Mesenchymal stem cell (in vitro differentiated cells and primary cell): ENCODE measurements around the gene TERT.
"Not testable (repeated sequence)": the region's sequence is repeated elsewhere in the genome, so short reads cannot be mapped to it uniquely, and the experiment has no call there.

Source experiments
- DNase-seq: peaks from one replicate; pipeline ENCODE4 v3.0.0-alpha.2; 2013
- H2AFZ ChIP-seq: one replicate; pipeline ENCODE4 v1.6.1; 2013; ENCODE audit warnings: low read depth, mild to moderate bottlenecking, control low read depth, inconsistent platforms, low read length, moderate library complexity
- H2AK5ac ChIP-seq: 2 replicates; pipeline ENCODE4 v1.6.1; 2013; ENCODE audit warnings: low read length, moderate library complexity, mild to moderate bottlenecking, inconsistent platforms; ENCODE audit not compliant: severe bottlenecking
- H2BK120ac ChIP-seq: one replicate; pipeline ENCODE4 v1.6.1; 2013; ENCODE audit warnings: low read depth, mild to moderate bottlenecking, inconsistent platforms, low read length, moderate library complexity
- H2BK12ac ChIP-seq, 2 experiments: one replicate each; pipeline ENCODE4 v1.6.1; 2013; ENCODE audit warnings: inconsistent platforms in 2 of 2, low read length in 2 of 2, mild to moderate bottlenecking in 2 of 2, moderate library complexity in 2 of 2, control low read depth in 1 of 2
- H2BK15ac ChIP-seq: one replicate; pipeline ENCODE4 v1.6.1; 2013; ENCODE audit warnings: mild to moderate bottlenecking, low read depth, inconsistent platforms; ENCODE audit not compliant: poor library complexity, severe bottlenecking
- H2BK5ac ChIP-seq: 2 replicates; pipeline ENCODE4 v1.6.1; 2013; ENCODE audit warnings: low read depth, mild to moderate bottlenecking, low read length, control low read depth, inconsistent platforms; ENCODE audit not compliant: poor library complexity, severe bottlenecking
- H3K14ac ChIP-seq, 2 experiments: one replicate each; pipeline ENCODE4 v1.6.1; 2013; ENCODE audit warnings: inconsistent platforms in 2 of 2, low read length in 2 of 2, control low read depth in 1 of 2, mild to moderate bottlenecking in 1 of 2, moderate library complexity in 1 of 2
- H3K18ac ChIP-seq, 2 experiments: one replicate each; pipeline ENCODE4 v1.6.1; 2013; ENCODE audit warnings: inconsistent platforms in 2 of 2, low read length in 2 of 2, control low read depth in 1 of 2, low read depth in 1 of 2, mild to moderate bottlenecking in 1 of 2
- H3K23ac ChIP-seq, 2 experiments: one replicate each; pipeline ENCODE4 v1.6.1; 2013; ENCODE audit warnings: inconsistent platforms in 2 of 2, low read length in 2 of 2, mild to moderate bottlenecking in 2 of 2, moderate library complexity in 2 of 2, control low read depth in 1 of 2
- H3K27ac ChIP-seq: 2 replicates; pipeline ENCODE4 v1.5.1; 2013; ENCODE audit warnings: mild to moderate bottlenecking, moderate library complexity, low read length, control low read depth, inconsistent platforms; ENCODE audit not compliant: poor library complexity, severe bottlenecking
- H3K27me3 ChIP-seq, 2 experiments: 2 replicates each; pipeline versions ENCODE4 v1.6.1 to v1.7.0; 2013; ENCODE audit warnings: low read length in 2 of 2, mild to moderate bottlenecking in 2 of 2, moderate library complexity in 2 of 2, control low read depth in 1 of 2, inconsistent platforms in 1 of 2; ENCODE audit not compliant: control insufficient read depth in 1 of 2, insufficient read depth in 1 of 2
- H3K36me3 ChIP-seq, 2 experiments: 2 replicates each; pipeline versions ENCODE4 v1.6.1 to v1.7.0; 2013; ENCODE audit warnings: low read length in 2 of 2, control low read depth in 1 of 2, inconsistent platforms in 1 of 2, low read depth in 1 of 2, mild to moderate bottlenecking in 1 of 2; ENCODE audit not compliant: insufficient read depth in 2 of 2, control insufficient read depth in 1 of 2
- H3K4ac ChIP-seq, 2 experiments: one replicate each; pipeline ENCODE4 v1.6.1; 2013; ENCODE audit warnings: inconsistent platforms in 2 of 2, low read length in 2 of 2, mild to moderate bottlenecking in 2 of 2, moderate library complexity in 2 of 2, control low read depth in 1 of 2, low read depth in 1 of 2
- H3K4me1 ChIP-seq: 2 replicates; pipeline ENCODE4 v1.6.1; 2013; ENCODE audit warnings: low read depth, low read length, control low read depth; ENCODE audit not compliant: control insufficient read depth, insufficient read depth
- H3K4me2 ChIP-seq: 2 replicates; pipeline ENCODE4 v1.6.1; 2013; ENCODE audit warnings: low read length, mild to moderate bottlenecking, inconsistent platforms; ENCODE audit not compliant: poor library complexity, severe bottlenecking
- H3K4me3 ChIP-seq, 2 experiments: 2 replicates each; pipeline versions ENCODE4 v1.5.1 to v1.7.0; 2013; ENCODE audit warnings: low read length in 2 of 2, mild to moderate bottlenecking in 2 of 2, control low read depth in 1 of 2, low read depth in 1 of 2; ENCODE audit not compliant: insufficient read depth in 1 of 2
- H3K79me1 ChIP-seq: replicated peaks from 2 replicates; pipeline ENCODE4 v1.6.1; 2013; ENCODE audit warnings: mild to moderate bottlenecking, control low read depth, low read length, inconsistent platforms; ENCODE audit not compliant: poor library complexity, severe bottlenecking
- H3K9ac ChIP-seq: 2 replicates; pipeline ENCODE4 v1.7.0; 2013; ENCODE audit warnings: mild to moderate bottlenecking, low read length, moderate library complexity
- H3K9me3 ChIP-seq: 2 replicates; pipeline ENCODE4 v1.7.0; 2013; ENCODE audit warnings: mild to moderate bottlenecking, low read length; ENCODE audit not compliant: control insufficient read depth
- H4K8ac ChIP-seq: one replicate; pipeline ENCODE4 v1.6.1; 2013; ENCODE audit warnings: inconsistent platforms, mild to moderate bottlenecking, low read length, moderate library complexity
- H4K91ac ChIP-seq: one replicate; pipeline ENCODE4 v1.6.1; 2013; ENCODE audit warnings: mild to moderate bottlenecking, low read length, inconsistent platforms
- WGBS: methylation state at CpG from one replicate; pipeline ENCODE4 v1.1.7; 2013; ENCODE audit warnings: mixed read lengths; 5-methylcytosine and 5-hydroxymethylcytosine counted together

The TERT gene

GRCh38 chr5:1333986-1334385 lies 39.1 kb upstream of the TERT start:
- Histone ChIP-seq H3K9ac (no peak overlapping the region), H2BK15ac (no peak overlapping the region), H3K4me1 (peaks cover 5% of the 10 kb centered on the region), H3K79me1 (peaks cover 46% of the 10 kb centered on the region), H3K14ac (no peak overlapping the region), H4K91ac (no peak overlapping the region), H2BK5ac (no peak overlapping the region), H2AFZ (no peak overlapping the region), H2BK12ac (no peak overlapping the region), H3K4ac (no peak overlapping the region), H3K27me3 (no peaks in the 10 kb centered on the region), H3K36me3 (peaks cover 89 to 90% of the 10 kb centered on the region in 2 experiments), H3K23ac (no peak overlapping the region), H3K27ac (no peak overlapping the region), H4K8ac (no peak overlapping the region), H2AK5ac (no peak overlapping the region), H3K4me3 (no peak overlapping the region), H3K18ac (no peak overlapping the region), H3K4me2 (no peak overlapping the region), H3K9me3 (no peaks in the 10 kb centered on the region), H2BK120ac (no peak overlapping the region)
- no peak for DNase-seq
- 95% methylated on average over 14 of the region's 14 CpGs for WGBS

GRCh38 chr5:1333286-1333685 lies 38.4 kb upstream of the TERT start:
- H3K14ac ChIP-seq: not testable (repeated sequence)
- WGBS: 95% methylated on average over 5 of the region's 5 CpGs

GRCh38 chr5:1332461-1333001 lies 37.7 kb upstream of the TERT start:
- DNase-seq: no peak
- H2BK120ac ChIP-seq: no peak overlapping the region
- no peak overlapping the region for H2BK12ac ChIP-seq
- no peak overlapping the region for H3K9ac ChIP-seq
- no peak overlapping the region for H3K14ac ChIP-seq
- H3K79me1 ChIP-seq: peaks cover 37% of the 10 kb centered on the region
- no peak overlapping the region for H3K4me2 ChIP-seq
- no peak overlapping the region for H3K27ac ChIP-seq
- no peak overlapping the region for H4K91ac ChIP-seq
- H4K8ac ChIP-seq: no peak overlapping the region
- 92% methylated on average over 10 of the region's 11 CpGs for WGBS
- no peaks in the 10 kb centered on the region for H3K27me3 ChIP-seq
- no peak overlapping the region for H3K4ac ChIP-seq
- no peak overlapping the region for H2BK15ac ChIP-seq
- H3K4me1 ChIP-seq: peaks cover 4% of the 10 kb centered on the region
- no peak overlapping the region for H2AFZ ChIP-seq
- no peak overlapping the region for H2BK5ac ChIP-seq
- peaks cover 75 to 78% of the 10 kb centered on the region in 2 experiments for H3K36me3 ChIP-seq
- H3K4me3 ChIP-seq: no peak overlapping the region
- no peak overlapping the region for H2AK5ac ChIP-seq
- H3K18ac ChIP-seq: no peak overlapping the region
- no peaks in the 10 kb centered on the region for H3K9me3 ChIP-seq
- H3K23ac ChIP-seq: no peak overlapping the region

More at GRCh38 chr5:1333286-1333685, 38.4 kb upstream of the TERT start:
- not testable (repeated sequence) for H3K27me3 ChIP-seq, H3K9me3 ChIP-seq, H3K9ac ChIP-seq, H3K23ac ChIP-seq, H3K4me3 ChIP-seq, H3K4me2 ChIP-seq, H2BK5ac ChIP-seq, H3K4me1 ChIP-seq, H4K91ac ChIP-seq, H3K4ac ChIP-seq, H4K8ac ChIP-seq, H2BK12ac ChIP-seq, H3K27ac ChIP-seq, H2BK15ac ChIP-seq, H2BK120ac ChIP-seq, H3K18ac ChIP-seq, H2AK5ac ChIP-seq, H2AFZ ChIP-seq
- peak; percentile 17 for DNase-seq
- H3K79me1 ChIP-seq: peaks cover 40% of the 10 kb centered on the region
- peaks cover 82 to 86% of the 10 kb centered on the region in 2 experiments for H3K36me3 ChIP-seq

- Histone ChIP-seq H2BK5ac (no peak overlapping the region), H3K4me1 (peaks cover 1% of the 10 kb centered on the region), H3K4me2 (no peak overlapping the region), H3K27ac (no peak overlapping the region), H3K4me3 (no peak overlapping the region), H2AK5ac (no peak overlapping the region), H2BK12ac (no peak overlapping the region), H3K9ac (no peak overlapping the region), H2BK15ac (no peak overlapping the region), H3K27me3 (no peaks in the 10 kb centered on the region), H4K8ac (no peak overlapping the region), H2BK120ac (no peak overlapping the region), H3K4ac (no peak overlapping the region), H3K9me3 (no peaks in the 10 kb centered on the region), H2AFZ (no peak overlapping the region), H4K91ac (no peak overlapping the region), H3K14ac (no peak overlapping the region), H3K79me1 (peaks cover 32% of the 10 kb centered on the region), H3K36me3 (peaks cover 69 to 72% of the 10 kb centered on the region in 2 experiments), H3K23ac (no peak overlapping the region), H3K18ac (no peak overlapping the region)
- 97% methylated on average over 11 of the region's 11 CpGs for WGBS
- no peak for DNase-seq
Measured at GRCh38 chr5:1331861-1332405, 37.1 kb upstream of the TERT start.
